T follicular helper cell (primary cell): ENCODE data around the gene ALB.

Experiments used
- DNase-seq: peaks from one replicate; pipeline ENCODE4 v3.0.0-alpha.2; 2020; ENCODE audit warnings: low read depth

The ALB gene

GRCh38 chr4:73431813-73432168 is 27.7 kb downstream of the ALB start:
- no peak for DNase-seq

- no peak for DNase-seq
Measured at GRCh38 chr4:73432169-73433000, 28.3 kb downstream of the ALB start.

GRCh38 chr4:73433140-73433539 is 29.1 kb downstream of the ALB start:
- DNase-seq: no peak

DNA sequence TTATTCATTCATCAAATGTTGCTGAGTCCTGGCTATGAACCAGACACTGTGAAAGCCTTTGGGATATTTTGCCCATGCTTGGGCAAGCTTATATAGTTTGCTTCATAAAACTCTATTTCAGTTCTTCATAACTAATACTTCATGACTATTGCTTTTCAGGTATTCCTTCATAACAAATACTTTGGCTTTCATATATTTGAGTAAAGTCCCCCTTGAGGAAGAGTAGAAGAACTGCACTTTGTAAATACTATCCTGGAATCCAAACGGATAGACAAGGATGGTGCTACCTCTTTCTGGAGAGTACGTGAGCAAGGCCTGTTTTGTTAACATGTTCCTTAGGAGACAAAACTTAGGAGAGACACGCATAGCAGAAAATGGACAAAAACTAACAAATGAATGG is 30.2 kb downstream of the ALB start:
- no peak for DNase-seq

DNA sequence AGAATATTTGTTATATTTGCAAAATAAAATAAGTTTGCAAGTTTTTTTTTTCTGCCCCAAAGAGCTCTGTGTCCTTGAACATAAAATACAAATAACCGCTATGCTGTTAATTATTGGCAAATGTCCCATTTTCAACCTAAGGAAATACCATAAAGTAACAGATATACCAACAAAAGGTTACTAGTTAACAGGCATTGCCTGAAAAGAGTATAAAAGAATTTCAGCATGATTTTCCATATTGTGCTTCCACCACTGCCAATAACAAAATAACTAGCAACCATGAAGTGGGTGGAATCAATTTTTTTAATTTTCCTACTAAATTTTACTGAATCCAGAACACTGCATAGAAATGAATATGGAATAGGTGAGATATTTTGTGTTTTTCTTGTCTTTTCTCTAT is 31.9 kb downstream of the ALB start, which contains the start of gene AFP:
Gene AFP (plus strand): TSS at position 238 of the 400 bp plus-strand sequence. CDS start 42 bp downstream, at position 280.
- no peak for DNase-seq

DNA sequence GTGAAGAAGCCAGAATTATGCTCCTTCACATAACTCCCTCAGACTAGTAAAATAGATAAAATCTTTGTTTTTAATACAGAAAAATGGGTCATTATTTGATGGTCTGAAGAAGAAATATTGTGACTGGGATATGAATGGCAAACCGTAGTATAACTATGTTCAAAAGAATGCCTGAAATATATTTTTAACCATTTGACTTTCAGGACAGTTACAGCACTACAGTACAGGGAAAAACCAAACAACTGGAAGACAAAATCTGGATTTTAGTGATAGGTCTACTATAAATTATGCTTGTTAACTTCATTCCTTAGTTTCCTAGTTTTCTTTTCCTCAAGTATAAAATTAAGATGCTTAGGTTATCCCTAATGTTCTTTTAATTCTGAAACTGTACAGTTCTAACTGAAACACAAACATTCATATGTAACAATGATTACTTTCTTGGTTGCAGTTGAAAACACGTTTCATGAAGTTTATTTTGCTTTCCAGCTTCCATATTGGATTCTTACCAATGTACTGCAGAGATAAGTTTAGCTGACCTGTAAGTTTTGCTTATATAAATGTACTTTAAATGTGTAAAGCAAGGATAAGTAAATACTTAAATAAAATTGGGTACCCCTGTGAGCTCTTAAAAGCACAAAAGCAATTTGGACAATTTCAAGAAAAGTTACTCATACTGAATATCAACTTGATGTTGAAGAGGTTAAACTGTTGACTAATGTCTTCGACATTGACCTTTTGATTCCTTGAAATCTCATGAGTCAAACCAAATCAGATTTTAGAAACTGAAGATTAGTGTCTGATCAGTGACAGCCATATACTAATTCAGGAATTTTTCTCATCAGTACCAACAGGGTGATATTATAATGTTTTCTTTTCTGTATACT is 32.8 kb downstream of the ALB start:
- no peak for DNase-seq

- DNase-seq: no peak
Measured at GRCh38 chr4:73437558-73437956, 33.5 kb downstream of the ALB start.

DNA sequence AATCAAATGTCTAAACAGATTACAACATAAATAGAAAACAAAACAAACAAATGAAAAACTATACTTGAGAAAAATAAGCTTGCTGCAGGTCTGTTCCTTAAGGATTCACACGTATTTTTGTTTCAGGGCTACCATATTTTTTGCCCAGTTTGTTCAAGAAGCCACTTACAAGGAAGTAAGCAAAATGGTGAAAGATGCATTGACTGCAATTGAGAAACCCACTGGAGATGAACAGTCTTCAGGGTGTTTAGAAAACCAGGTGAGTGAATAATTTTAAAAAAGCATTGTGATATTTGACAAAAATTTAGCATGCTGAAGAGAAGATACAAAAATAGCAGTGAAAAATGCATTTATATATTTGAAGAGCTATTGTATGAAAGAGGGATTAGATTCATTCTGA is 34.0 kb downstream of the ALB start:
- DNase-seq: no peak

- DNase-seq: no peak
Measured at GRCh38 chr4:73438582-73439215, 34.6 kb downstream of the ALB start.

- DNase-seq: no peak
Measured at GRCh38 chr4:73439445-73439844, 35.4 kb downstream of the ALB start.

- no peak for DNase-seq
Measured at GRCh38 chr4:73439991-73440390, 35.9 kb downstream of the ALB start.

DNA sequence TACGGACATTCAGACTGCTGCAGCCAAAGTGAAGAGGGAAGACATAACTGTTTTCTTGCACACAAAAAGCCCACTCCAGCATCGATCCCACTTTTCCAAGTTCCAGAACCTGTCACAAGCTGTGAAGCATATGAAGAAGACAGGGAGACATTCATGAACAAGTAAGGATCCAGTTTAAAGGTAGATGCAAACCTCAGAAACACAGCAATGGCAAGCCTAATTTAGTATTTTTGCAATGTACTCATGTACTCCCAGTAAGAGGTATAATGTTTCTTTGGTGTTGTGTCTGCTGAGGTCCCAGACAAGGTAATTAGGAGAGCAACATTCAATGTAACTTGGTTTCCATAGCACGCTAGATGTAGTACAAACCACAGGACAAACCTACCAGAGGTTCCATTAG is 36.6 kb downstream of the ALB start:
- no peak for DNase-seq

DNA sequence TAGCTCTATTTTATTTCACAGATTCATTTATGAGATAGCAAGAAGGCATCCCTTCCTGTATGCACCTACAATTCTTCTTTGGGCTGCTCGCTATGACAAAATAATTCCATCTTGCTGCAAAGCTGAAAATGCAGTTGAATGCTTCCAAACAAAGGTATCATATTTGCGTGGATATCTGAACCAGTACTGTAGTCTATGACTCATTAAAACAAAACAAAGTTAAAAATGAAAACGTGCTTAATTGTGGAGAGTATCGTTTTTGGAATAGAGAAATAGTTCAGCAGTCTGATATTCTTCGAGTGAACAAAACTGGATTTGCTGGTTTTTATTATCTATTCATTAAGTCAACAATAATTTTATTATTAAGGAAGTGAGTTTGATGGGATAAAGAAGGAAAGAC is 38.2 kb downstream of the ALB start:
- DNase-seq: no peak

- DNase-seq: no peak
Measured at GRCh38 chr4:73443224-73443623, 39.1 kb downstream of the ALB start.

DNA sequence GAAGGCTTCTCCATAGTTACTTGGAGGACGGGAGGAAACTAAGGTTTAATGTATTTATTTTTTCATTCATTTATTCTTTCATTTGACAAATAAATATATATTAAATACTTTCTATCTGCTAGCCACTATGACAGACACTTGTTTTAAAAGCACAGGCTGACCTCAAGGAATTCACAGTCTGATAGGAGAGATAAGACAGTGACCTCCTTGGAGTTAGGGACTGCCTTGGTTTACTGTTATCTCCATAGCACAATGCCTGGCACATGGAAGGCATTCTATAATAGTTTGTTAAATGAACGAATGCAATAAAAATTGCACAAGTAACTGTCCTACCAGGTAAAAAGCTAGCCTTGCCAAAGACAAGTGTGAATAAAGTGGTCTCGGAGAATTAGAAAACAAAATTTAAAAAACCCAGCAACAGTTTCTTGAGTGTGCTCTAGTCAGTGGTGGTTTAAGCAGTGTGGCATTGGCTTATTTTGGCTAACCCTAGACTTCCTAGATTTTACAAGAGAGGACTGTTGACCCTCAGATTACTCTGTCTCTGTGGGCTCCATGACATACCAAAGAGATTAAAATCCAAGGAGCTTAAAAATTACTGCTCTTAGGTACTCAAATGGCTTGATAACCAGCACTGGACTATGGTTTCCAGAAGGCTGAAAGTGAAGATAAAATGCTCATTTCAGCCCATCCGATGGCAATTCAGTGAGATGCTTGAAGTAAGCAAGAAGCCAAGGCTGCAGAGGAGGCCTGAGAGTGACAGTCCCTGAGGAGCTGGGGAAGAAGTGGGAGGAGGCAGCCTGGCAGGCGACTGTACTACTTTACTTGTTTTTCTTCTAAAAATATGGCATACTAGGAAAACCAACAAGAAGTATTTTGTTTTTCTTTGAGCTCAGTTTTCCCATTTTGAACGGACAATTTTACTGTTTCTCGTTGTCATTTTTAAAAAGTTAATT is 41.6 kb downstream of the ALB start:
- no peak for DNase-seq

- DNase-seq: no peak
Measured at GRCh38 chr4:73446336-73446938, 42.4 kb downstream of the ALB start.

GRCh38 chr4:73447671-73448070 is 43.6 kb downstream of the ALB start:
- no peak for DNase-seq

GRCh38 chr4:73448448-73449203 is 44.5 kb downstream of the ALB start:
- DNase-seq: no peak

- no peak for DNase-seq
Measured at GRCh38 chr4:73450398-73451004, 46.4 kb downstream of the ALB start.

DNA sequence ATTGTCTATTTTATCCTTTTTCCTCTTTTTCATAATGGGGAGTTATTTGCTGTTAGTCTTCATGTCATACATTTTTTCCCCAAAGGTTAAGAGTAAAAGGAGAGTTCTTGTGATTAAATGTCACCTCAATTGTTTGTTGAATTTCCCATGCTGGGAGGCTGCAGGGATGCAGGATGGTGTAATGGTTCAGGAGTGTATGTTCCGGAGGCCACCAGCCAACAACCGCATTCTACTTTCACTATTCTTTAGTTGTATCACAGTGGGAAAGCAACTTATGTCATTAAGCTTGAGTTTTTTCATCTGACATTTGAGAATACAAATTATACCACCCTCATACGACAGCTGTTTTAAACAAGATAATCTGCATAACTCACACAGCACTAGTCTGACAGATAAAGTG is 47.3 kb downstream of the ALB start:
- no peak for DNase-seq
